Neural cell (in vitro differentiated cells): Measurements from ENCODE around the gene EEF1A2. TPM values are rescaled to one million over a fixed set of nuclear protein-coding genes. Genes with fewer than 3 reads are reported as not detected.

Source experiments
- H2AFZ ChIP-seq: fragments of 200-600, 300-800 bp; sonication (generic), shearing (Covaris generic); 2 replicates; pipeline ENCODE4 v1.6.0; 2014; ENCODE audit warnings: low read depth, mild to moderate bottlenecking, antibody characterized with exemption, low read length, moderate library complexity
- H3F3A ChIP-seq: fragments of 200-600 bp; shearing (Covaris generic); 2 replicates; pipeline ENCODE4 v1.6.1; 2016; ENCODE audit warnings: mild to moderate bottlenecking, moderate library complexity, mixed read lengths, antibody characterized with exemption, low read length; ENCODE audit not compliant: insufficient read depth, poor library complexity, severe bottlenecking
- H3K27ac ChIP-seq: fragments of 200-600, 300-800 bp; sonication (generic), shearing (Covaris generic); 2 replicates; pipeline ENCODE4 v1.5.1; 2014; ENCODE audit warnings: mild to moderate bottlenecking, low read length, moderate library complexity
- H3K27me3 ChIP-seq: fragments of 300-800, 200-600 bp; sonication (generic), shearing (Covaris generic); 2 replicates; pipeline ENCODE4 v1.6.0; 2014; ENCODE audit warnings: mild to moderate bottlenecking, low read depth, low read length, moderate library complexity; ENCODE audit not compliant: insufficient read depth
- H3K36me3 ChIP-seq: fragments of 300-800, 200-600 bp; sonication (generic), shearing (Covaris generic); 2 replicates; pipeline ENCODE4 v1.5.1; 2014; ENCODE audit warnings: mild to moderate bottlenecking, antibody characterized with exemption, low read length, moderate library complexity; ENCODE audit not compliant: insufficient read depth
- H3K4me2 ChIP-seq: fragments of 300-800, 200-600 bp; sonication (generic), shearing (Covaris generic); 2 replicates; pipeline ENCODE4 v1.6.0; 2014; ENCODE audit warnings: mild to moderate bottlenecking, low read length
- H3K4me3 ChIP-seq: fragments of 300-800, 200-600 bp; sonication (generic), shearing (Covaris generic); 2 replicates; pipeline ENCODE4 v1.5.1; 2014; ENCODE audit warnings: mild to moderate bottlenecking, low read length, moderate library complexity
- H3K79me2 ChIP-seq: fragments of 200-600 bp; shearing (Covaris generic); replicated peaks from 2 replicates; pipeline ENCODE4 v1.6.0; 2014; ENCODE audit warnings: mild to moderate bottlenecking, low read length, moderate library complexity; ENCODE audit not compliant: insufficient read depth
- H3K9ac ChIP-seq: fragments of 300-800, 200-600 bp; sonication (generic), shearing (Covaris generic); 2 replicates; pipeline ENCODE4 v1.6.1; 2016; ENCODE audit warnings: mild to moderate bottlenecking, low read length, mixed read lengths
- H3K9me2 ChIP-seq: fragments of 200-600 bp; shearing (Covaris generic); 2 replicates; pipeline ENCODE4 v1.6.1; 2016; ENCODE audit warnings: mild to moderate bottlenecking, low read length, mixed read lengths; ENCODE audit not compliant: insufficient read depth
- H3K9me3 ChIP-seq: fragments of 200-600, 300-800 bp; sonication (generic), shearing (Covaris generic); 2 replicates; pipeline ENCODE4 v1.6.1; 2016; ENCODE audit warnings: mild to moderate bottlenecking, mixed run types, low read length, moderate library complexity, mixed read lengths
- H4K20me1 ChIP-seq: fragments of 200-600 bp; shearing (Covaris generic); 2 replicates; pipeline ENCODE4 v1.6.1; 2016; ENCODE audit warnings: mild to moderate bottlenecking, mixed run types; ENCODE audit not compliant: insufficient read depth
- EP300 ChIP-seq: fragments of 450-650 bp; conservative IDR thresholded peaks from 2 replicates; pipeline ENCODE4 v1.6.1; 2014; ENCODE audit warnings: antibody characterized with exemption, mild to moderate bottlenecking, moderate library complexity; ENCODE audit not compliant: poor library complexity, severe bottlenecking
- EZH2 ChIP-seq: fragments of 200-600, 300-800 bp; shearing (Covaris generic), sonication (generic); IDR thresholded peaks from 2 replicates; pipeline ENCODE4 v1.6.1; 2014; ENCODE audit warnings: antibody characterized with exemption, low read length, borderline replicate concordance, mild to moderate bottlenecking; ENCODE audit not compliant: insufficient read depth, poor library complexity, severe bottlenecking
- MXI1 ChIP-seq: fragments of 450-650 bp; conservative IDR thresholded peaks from 2 replicates; pipeline ENCODE4 v1.6.1; 2014; ENCODE audit warnings: antibody characterized with exemption, mild to moderate bottlenecking; ENCODE audit not compliant: poor library complexity, severe bottlenecking
- POLR2AphosphoS5 ChIP-seq: IDR thresholded peaks from 2 replicates; pipeline ENCODE4 v1.6.1; 2012
- RAD21 ChIP-seq: fragments of 450-650 bp; conservative IDR thresholded peaks from 2 replicates; pipeline ENCODE4 v1.6.1; 2014; ENCODE audit warnings: antibody characterized with exemption, mild to moderate bottlenecking, moderate library complexity
- SMC3 ChIP-seq: fragments of 450-650 bp; conservative IDR thresholded peaks from 2 replicates; pipeline ENCODE4 v1.6.1; 2014; ENCODE audit warnings: antibody characterized with exemption, mild to moderate bottlenecking, moderate library complexity; ENCODE audit not compliant: poor library complexity
- polyA plus RNA-seq: library from polyadenylated mRNA; depleted of rRNA; stranded (reverse); fragments of >200 nt; gene quantifications from 2 replicates; pipeline ENCODE4 v1.2.3, GENCODE V29; 2014
- TF ChIP-seq, protein P1 (sequence below): fragments of 450-650 bp; IDR thresholded peaks from 2 replicates; pipeline ENCODE4 v1.5.1; 2014; ENCODE audit warnings: antibody characterized with exemption, mild to moderate bottlenecking, moderate library complexity; ENCODE audit not compliant: poor library complexity, severe bottlenecking
- TF ChIP-seq, protein P2 (sequence below): IDR thresholded peaks from 2 replicates; pipeline ENCODE4 v1.6.1; 2012; ENCODE audit warnings: borderline replicate concordance

The EEF1A2 gene
- polyA plus RNA-seq, 1 donor from 2014 or later, result 208 TPM

DNA sequence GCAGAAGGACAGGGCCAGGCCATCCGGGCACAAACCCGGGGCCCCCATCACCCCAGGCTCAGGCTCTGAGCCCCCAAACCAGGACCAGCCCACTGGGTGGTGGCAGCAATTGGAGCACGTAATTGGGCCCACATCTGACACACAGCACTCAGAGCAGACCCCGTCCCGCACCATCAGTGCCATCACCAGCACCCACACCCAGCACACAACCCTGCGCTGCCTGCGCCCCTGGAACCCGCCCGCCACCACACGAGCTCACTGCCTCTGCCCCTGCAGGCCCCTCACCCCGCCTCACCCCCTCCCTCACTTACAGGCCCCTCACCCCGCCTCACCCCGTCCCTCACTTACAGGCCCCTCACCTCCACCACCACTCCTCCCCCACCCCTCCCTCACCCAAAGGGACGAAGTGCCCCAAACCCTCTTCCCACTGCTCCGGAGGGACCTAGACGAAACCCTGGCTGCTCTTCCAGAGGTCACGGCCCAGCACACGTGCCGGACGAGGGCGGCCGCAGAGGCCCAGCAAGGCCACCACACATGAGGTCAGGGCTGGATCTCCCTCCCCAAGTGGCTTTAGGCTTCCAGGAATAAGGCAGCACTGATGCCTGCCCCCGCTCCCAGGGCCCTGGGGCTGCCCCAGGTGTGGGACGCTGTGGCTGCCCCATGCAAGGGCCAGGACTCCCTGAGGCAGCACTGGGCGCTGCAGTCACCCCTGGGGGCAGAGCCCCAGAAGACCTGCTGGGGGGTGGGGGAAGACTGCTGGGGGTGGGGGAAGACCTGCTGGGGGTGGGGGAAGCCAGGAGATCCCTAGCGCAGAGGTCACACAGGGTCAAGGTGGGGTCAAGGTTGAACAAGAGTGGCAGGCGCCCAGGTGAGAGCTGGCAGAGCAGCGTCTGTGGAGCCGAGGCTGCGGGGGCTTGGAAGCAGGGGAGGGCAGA, 48.8 kb downstream of the EEF1A2 start:
- no peak overlapping the region for H3K9ac ChIP-seq
- peaks cover 53% of the 10 kb centered on the region for H3K79me2 ChIP-seq
- H3K4me3 ChIP-seq, result no peak overlapping the region
- H2AFZ ChIP-seq, result no peak overlapping the region
- no peaks in the 10 kb centered on the region for H3F3A ChIP-seq
- TF ChIP-seq POLR2AphosphoS5 (no peak), MXI1 (no peak), RAD21 (no peak), SMC3 (no peak), EP300 (no peak)
- TF ChIP-seq, protein P1, sequence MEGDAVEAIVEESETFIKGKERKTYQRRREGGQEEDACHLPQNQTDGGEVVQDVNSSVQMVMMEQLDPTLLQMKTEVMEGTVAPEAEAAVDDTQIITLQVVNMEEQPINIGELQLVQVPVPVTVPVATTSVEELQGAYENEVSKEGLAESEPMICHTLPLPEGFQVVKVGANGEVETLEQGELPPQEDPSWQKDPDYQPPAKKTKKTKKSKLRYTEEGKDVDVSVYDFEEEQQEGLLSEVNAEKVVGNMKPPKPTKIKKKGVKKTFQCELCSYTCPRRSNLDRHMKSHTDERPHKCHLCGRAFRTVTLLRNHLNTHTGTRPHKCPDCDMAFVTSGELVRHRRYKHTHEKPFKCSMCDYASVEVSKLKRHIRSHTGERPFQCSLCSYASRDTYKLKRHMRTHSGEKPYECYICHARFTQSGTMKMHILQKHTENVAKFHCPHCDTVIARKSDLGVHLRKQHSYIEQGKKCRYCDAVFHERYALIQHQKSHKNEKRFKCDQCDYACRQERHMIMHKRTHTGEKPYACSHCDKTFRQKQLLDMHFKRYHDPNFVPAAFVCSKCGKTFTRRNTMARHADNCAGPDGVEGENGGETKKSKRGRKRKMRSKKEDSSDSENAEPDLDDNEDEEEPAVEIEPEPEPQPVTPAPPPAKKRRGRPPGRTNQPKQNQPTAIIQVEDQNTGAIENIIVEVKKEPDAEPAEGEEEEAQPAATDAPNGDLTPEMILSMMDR, result no peak
- TF ChIP-seq, protein P2, sequence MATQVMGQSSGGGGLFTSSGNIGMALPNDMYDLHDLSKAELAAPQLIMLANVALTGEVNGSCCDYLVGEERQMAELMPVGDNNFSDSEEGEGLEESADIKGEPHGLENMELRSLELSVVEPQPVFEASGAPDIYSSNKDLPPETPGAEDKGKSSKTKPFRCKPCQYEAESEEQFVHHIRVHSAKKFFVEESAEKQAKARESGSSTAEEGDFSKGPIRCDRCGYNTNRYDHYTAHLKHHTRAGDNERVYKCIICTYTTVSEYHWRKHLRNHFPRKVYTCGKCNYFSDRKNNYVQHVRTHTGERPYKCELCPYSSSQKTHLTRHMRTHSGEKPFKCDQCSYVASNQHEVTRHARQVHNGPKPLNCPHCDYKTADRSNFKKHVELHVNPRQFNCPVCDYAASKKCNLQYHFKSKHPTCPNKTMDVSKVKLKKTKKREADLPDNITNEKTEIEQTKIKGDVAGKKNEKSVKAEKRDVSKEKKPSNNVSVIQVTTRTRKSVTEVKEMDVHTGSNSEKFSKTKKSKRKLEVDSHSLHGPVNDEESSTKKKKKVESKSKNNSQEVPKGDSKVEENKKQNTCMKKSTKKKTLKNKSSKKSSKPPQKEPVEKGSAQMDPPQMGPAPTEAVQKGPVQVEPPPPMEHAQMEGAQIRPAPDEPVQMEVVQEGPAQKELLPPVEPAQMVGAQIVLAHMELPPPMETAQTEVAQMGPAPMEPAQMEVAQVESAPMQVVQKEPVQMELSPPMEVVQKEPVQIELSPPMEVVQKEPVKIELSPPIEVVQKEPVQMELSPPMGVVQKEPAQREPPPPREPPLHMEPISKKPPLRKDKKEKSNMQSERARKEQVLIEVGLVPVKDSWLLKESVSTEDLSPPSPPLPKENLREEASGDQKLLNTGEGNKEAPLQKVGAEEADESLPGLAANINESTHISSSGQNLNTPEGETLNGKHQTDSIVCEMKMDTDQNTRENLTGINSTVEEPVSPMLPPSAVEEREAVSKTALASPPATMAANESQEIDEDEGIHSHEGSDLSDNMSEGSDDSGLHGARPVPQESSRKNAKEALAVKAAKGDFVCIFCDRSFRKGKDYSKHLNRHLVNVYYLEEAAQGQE, result no peak
- H3K9me3 ChIP-seq, result no peaks in the 10 kb centered on the region
- no peaks in the 10 kb centered on the region for H3K9me2 ChIP-seq
- no peaks in the 10 kb centered on the region for H3K36me3 ChIP-seq
- no peak overlapping the region for H3K27ac ChIP-seq
- no peak overlapping the region for H3K4me2 ChIP-seq
- H4K20me1 ChIP-seq, result no peaks in the 10 kb centered on the region
- H3K27me3 ChIP-seq, result no peaks in the 10 kb centered on the region

DNA sequence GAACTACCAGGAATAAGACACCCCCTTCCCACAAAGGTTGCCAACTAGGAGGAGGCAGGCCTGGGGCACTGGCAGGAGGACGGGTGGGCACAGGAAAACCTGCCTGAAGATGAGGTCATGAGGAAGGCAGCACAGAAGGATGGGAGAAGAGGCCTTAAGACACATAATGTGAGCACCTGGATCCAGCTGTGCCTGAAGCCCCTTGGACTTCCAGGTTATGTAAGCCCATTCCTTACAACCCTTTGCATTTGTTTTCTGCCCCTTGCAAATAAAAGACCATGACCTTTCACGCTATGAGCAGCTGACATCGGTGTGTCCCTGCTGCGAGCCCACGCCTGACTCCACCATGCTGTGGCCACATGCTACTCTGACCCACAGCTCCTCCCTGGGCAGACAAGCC, 49.9 kb downstream of the EEF1A2 start:
- Histone ChIP-seq H2AFZ (no peak overlapping the region), H3K27me3 (no peaks in the 10 kb centered on the region), H3K36me3 (no peaks in the 10 kb centered on the region), H4K20me1 (no peaks in the 10 kb centered on the region), H3K4me3 (no peak overlapping the region), H3K9me3 (no peaks in the 10 kb centered on the region), H3K79me2 (peaks cover 47% of the 10 kb centered on the region), H3K9ac (no peak overlapping the region), H3K27ac (no peak overlapping the region), H3K9me2 (no peaks in the 10 kb centered on the region), H3F3A (no peaks in the 10 kb centered on the region), H3K4me2 (no peak overlapping the region)
- TF ChIP-seq SMC3 (no peak), POLR2AphosphoS5 (no peak)

DNA sequence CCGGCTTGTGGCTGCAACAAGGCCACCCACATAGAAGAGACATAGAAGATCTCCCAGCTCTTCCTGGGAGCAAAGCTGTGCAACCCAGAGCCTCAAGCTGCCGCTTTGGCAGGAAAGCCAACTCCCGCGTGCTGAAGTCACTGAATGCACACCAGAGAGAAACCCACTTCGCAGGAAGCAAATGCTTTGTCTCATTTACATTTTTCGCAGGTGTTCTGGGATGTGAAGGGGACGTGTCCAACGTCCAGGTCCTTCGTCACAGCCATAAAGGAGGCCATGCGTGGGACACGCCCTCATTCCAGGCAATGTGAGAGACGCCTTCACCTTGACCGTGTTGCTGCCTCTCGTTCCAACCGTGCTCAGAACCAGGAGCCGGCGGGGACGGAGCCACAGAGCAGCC, 50.9 kb downstream of the EEF1A2 start:
- no peak overlapping the region for H3K4me3 ChIP-seq

More for the DNA sequence above, 50.9 kb downstream of the EEF1A2 start:
- peak overlapping the region; percentile 5 for H3K27ac ChIP-seq
- no peaks in the 10 kb centered on the region for H3K27me3 ChIP-seq
- no peak overlapping the region for H3K4me2 ChIP-seq
- H3F3A ChIP-seq, result no peaks in the 10 kb centered on the region
- H2AFZ ChIP-seq, result no peak overlapping the region
- H3K9me3 ChIP-seq, result no peaks in the 10 kb centered on the region
- H3K79me2 ChIP-seq, result peaks cover 41% of the 10 kb centered on the region
- H3K9me2 ChIP-seq, result no peaks in the 10 kb centered on the region
- TF ChIP-seq, protein P2, result no peak
- TF ChIP-seq SMC3 (no peak), POLR2AphosphoS5 (no peak), MXI1 (no peak), EP300 (no peak), EZH2 (no peak)
- TF ChIP-seq, protein P1, result no peak
- H3K36me3 ChIP-seq, result no peaks in the 10 kb centered on the region
- H4K20me1 ChIP-seq, result no peaks in the 10 kb centered on the region
- no peak overlapping the region for H3K9ac ChIP-seq
